Measurements from ENCODE around the gene DRAM2.

The DRAM2 gene

GRCh38 chr1:111133866-111134265, 6.0 kb downstream of the DRAM2 start:
- no peak for ATAC-seq
- TF ChIP-seq CSDC2 (CRISPR knock-in tag; IDR thresholded peaks at IDR 0.05) (no peak), RARB (CRISPR knock-in tag; IDR thresholded peaks at IDR 0.05) (no peak), ZNF70 (CRISPR knock-in tag; IDR thresholded peaks at IDR 0.05) (no peak), ARNTL (CRISPR knock-in tag; IDR thresholded peaks at IDR 0.05; ENCODE audit: borderline replicate concordance, low read depth) (no peak), POU6F1 (CRISPR knock-in tag; IDR thresholded peaks at IDR 0.05; ENCODE audit: borderline replicate concordance, low read depth) (no peak), ZC3H10 (CRISPR knock-in tag; IDR thresholded peaks at IDR 0.05) (no peak), TSHZ2 (CRISPR knock-in tag; IDR thresholded peaks at IDR 0.05) (no peak), ISL1 (CRISPR knock-in tag; IDR thresholded peaks at IDR 0.05) (no peak), PPARA (CRISPR knock-in tag; IDR thresholded peaks at IDR 0.05; ENCODE audit: borderline replicate concordance) (no peak), ESRRG (CRISPR knock-in tag; IDR thresholded peaks at IDR 0.05) (no peak), TOX (CRISPR knock-in tag; IDR thresholded peaks at IDR 0.05; ENCODE audit: borderline replicate concordance) (no peak), BACH2 (CRISPR knock-in tag; IDR thresholded peaks at IDR 0.05; ENCODE audit: borderline replicate concordance) (no peak), OSR1 (CRISPR knock-in tag; IDR thresholded peaks at IDR 0.05) (no peak)
- TF ChIP-seq, protein P1, sequence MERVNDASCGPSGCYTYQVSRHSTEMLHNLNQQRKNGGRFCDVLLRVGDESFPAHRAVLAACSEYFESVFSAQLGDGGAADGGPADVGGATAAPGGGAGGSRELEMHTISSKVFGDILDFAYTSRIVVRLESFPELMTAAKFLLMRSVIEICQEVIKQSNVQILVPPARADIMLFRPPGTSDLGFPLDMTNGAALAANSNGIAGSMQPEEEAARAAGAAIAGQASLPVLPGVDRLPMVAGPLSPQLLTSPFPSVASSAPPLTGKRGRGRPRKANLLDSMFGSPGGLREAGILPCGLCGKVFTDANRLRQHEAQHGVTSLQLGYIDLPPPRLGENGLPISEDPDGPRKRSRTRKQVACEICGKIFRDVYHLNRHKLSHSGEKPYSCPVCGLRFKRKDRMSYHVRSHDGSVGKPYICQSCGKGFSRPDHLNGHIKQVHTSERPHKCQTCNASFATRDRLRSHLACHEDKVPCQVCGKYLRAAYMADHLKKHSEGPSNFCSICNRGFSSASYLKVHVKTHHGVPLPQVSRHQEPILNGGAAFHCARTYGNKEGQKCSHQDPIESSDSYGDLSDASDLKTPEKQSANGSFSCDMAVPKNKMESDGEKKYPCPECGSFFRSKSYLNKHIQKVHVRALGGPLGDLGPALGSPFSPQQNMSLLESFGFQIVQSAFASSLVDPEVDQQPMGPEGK (CRISPR knock-in tag; IDR thresholded peaks at IDR 0.05; ENCODE audit: borderline replicate concordance) = no peak

- ATAC-seq = no peak
- no peak for TF ChIP-seq TCF4 (CRISPR knock-in tag; IDR thresholded peaks at IDR 0.05; ENCODE audit: borderline replicate concordance)
- TF ChIP-seq GLIS3 (CRISPR knock-in tag; IDR thresholded peaks at IDR 0.05) = no peak
- no peak for TF ChIP-seq TOX (CRISPR knock-in tag; IDR thresholded peaks at IDR 0.05; ENCODE audit: borderline replicate concordance)
- TF ChIP-seq OSR1 (CRISPR knock-in tag; IDR thresholded peaks at IDR 0.05) = no peak
- TF ChIP-seq ARNTL (CRISPR knock-in tag; IDR thresholded peaks at IDR 0.05; ENCODE audit: borderline replicate concordance, low read depth) = no peak
- no peak for TF ChIP-seq POU6F1 (CRISPR knock-in tag; IDR thresholded peaks at IDR 0.05; ENCODE audit: borderline replicate concordance, low read depth)
- no peak for TF ChIP-seq BACH2 (CRISPR knock-in tag; IDR thresholded peaks at IDR 0.05; ENCODE audit: borderline replicate concordance)
- TF ChIP-seq ZNF565 (CRISPR knock-in tag; conservative IDR thresholded peaks at IDR 0.05; ENCODE audit: low read depth) = no peak
- no peak for TF ChIP-seq TSHZ2 (CRISPR knock-in tag; IDR thresholded peaks at IDR 0.05)
These were observed 8.2 kb downstream of the DRAM2 start for GRCh38 chr1:111131693-111132092.

- no peak for ATAC-seq
- TF ChIP-seq ESRRG (CRISPR knock-in tag; IDR thresholded peaks at IDR 0.05) (no peak), ZNF8 (CRISPR knock-in tag; IDR thresholded peaks at IDR 0.05) (no peak), TCF4 (CRISPR knock-in tag; IDR thresholded peaks at IDR 0.05; ENCODE audit: borderline replicate concordance) (no peak), TOX (CRISPR knock-in tag; IDR thresholded peaks at IDR 0.05; ENCODE audit: borderline replicate concordance) (no peak), GLIS3 (CRISPR knock-in tag; IDR thresholded peaks at IDR 0.05) (no peak), POU6F1 (CRISPR knock-in tag; IDR thresholded peaks at IDR 0.05; ENCODE audit: borderline replicate concordance, low read depth) (no peak), SNAI2 (CRISPR knock-in tag; IDR thresholded peaks at IDR 0.05) (no peak), ZNF565 (CRISPR knock-in tag; conservative IDR thresholded peaks at IDR 0.05; ENCODE audit: low read depth) (no peak), ZC3H10 (CRISPR knock-in tag; IDR thresholded peaks at IDR 0.05) (no peak)
These were observed 10.5 kb downstream of the DRAM2 start for GRCh38 chr1:111129376-111129775.

Measured in SK-N-SH treated with all-trans-retinoic acid at 6 μM for 48 hours (cell line).